HG03432 (cell line): ENCODE data around the gene TEDC1.

Source experiments
- ATAC-seq: cut with Tn5 transposase; IDR thresholded peaks from one replicate; pipeline ENCODE4 v1.9.1; 2021; ENCODE audit warnings: mild to moderate bottlenecking, moderate library complexity; ENCODE audit not compliant: unreplicated experiment

Gene TEDC1, protein sequence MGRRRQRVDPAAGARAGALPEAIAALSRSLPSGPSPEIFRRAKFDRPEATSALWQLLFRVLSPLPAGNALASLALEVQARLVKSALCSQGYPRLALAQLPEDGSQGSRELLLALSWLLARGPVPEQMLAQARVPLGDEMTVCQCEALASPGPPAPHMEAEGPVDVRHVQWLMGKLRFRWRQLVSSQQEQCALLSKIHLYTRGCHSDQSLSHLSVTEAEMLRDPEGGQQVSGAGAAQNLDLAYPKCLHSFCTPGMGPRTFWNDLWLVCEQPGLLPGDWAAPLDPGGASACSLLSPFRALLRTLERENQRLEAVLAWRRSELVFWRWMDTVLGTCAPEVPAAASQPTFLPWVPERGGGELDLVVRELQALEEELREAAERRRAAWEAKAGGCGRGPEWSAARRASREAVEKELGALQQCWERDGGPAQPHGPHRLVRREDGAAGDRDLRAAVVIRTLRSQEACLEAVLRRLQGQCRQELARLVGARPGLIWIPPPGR

DNA sequence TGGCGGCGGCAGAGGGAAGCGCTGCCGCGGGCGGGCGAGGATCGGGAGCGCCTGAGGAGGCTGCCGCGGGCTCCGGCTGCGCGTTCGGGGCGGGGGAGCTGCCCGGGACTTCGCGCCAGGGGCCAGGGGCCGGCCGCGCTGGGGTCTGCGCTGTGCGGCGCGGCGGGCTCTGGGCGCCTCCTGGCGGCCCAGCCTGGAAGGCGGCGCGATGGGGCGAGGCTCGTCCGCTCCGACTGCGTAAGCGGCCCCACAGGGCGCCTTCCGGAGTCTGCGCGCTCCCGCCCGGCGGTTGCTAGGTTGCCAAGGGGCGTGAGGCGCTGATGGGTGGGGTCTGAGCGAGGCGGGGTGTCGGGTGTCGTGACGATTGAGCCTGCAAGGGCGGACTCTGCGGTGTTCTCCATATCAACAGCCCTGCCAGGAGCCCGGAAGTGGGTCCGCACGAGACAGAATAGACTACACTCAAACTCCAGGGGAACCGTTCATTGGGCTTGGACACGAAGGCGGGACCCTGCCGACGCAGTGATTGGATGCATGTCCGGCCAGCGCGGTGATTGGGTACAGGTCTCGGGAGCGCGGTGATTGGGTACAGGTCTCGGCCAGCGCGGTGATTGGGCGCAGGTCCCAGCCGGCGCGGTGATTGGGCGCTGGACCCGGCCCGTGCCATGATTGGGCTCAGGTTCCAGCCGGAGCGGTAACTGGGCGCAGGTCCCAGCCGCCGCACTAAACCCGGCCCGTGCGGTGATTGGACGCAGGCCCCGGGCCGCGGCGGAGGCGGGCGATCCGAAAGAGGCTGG is at the start of gene TEDC1:
Gene TEDC1, plus strand, starts transcription at position 675 of the 794 bp plus-strand sequence. CDS start 130 bp downstream, outside the sequence.
- ATAC-seq, result peak; percentile 64

DNA sequence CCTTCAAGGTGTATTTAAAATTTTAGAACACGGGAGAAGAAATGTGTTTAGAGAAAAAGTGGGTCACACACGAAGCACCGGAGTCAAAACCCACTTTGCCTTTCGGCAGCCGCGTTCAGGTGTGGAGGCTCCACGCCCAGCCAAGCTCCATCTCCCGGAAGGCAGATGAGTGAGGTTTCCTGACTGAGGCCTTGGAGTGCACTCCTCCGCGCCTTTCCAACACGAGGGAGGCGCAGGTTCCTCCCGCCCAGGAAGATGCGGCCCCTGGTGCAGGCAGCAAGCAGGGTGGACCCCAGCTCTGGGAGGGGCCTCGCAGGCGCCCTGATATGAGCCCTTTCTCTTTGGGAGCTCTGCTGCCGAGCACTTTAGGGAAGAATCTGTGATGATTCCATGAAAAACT is 48.9 kb upstream of the TEDC1 start:
- no peak for ATAC-seq

DNA sequence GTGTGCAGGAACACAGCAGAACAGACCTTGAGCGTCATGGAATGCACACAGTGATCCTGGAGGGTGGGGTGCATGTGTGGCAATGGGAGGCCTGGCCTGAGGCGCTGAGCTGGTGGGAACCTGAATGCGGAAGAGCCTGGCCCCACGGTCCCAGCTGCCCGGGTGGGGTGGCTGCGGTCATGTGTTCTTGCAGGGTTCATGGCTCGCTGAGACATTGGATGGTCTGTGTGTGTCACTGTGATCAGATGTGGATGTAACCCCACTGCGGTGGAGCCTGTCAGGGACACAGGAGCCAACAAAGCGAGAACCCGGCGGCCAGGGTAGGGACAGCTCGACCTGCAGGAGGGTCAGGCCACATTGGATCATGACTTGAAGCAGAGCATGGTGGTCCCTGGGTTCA is 48.2 kb upstream of the TEDC1 start:
- ATAC-seq, result no peak

DNA sequence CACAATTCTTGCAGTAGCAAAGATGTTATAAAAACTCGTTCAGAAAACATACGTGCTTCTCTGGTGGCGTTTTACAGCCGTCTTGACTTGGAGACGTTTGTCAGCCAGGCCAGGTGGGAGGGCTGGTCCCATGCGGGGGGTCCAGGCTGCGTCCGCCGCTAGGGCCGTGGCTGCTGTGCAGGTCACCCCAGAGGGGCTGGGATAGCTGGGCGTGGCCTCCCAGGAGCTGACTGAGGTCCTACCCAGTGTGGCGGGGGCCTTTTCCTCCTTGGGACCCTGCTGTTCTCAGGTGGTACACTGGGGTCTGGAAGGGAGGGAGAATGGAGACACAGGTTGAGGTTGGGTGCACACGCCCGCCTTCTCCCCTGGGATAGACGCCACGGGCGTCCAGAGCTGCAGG is 46.2 kb upstream of the TEDC1 start:
- ATAC-seq, result no peak

DNA sequence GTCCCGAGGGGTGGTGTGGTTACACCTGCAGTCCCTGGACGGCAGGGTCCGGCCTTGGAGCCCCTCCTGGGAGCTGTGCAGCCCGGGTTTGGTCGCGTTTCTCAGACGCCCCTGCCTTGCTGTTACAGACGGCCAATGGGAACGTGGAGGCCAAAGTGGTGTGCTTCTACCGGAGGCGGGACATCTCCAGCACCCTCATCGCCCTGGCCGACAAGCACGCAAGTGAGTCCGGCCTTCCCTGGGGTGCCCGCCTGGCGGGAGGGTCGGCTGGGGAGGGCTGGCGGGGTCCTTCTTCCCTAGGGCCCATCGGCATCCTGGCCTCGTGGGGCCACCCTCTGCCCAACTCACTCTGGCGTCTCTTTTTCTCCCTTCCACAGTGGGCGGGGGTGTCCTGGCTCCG is 45.8 kb upstream of the TEDC1 start:
- ATAC-seq, result no peak

DNA sequence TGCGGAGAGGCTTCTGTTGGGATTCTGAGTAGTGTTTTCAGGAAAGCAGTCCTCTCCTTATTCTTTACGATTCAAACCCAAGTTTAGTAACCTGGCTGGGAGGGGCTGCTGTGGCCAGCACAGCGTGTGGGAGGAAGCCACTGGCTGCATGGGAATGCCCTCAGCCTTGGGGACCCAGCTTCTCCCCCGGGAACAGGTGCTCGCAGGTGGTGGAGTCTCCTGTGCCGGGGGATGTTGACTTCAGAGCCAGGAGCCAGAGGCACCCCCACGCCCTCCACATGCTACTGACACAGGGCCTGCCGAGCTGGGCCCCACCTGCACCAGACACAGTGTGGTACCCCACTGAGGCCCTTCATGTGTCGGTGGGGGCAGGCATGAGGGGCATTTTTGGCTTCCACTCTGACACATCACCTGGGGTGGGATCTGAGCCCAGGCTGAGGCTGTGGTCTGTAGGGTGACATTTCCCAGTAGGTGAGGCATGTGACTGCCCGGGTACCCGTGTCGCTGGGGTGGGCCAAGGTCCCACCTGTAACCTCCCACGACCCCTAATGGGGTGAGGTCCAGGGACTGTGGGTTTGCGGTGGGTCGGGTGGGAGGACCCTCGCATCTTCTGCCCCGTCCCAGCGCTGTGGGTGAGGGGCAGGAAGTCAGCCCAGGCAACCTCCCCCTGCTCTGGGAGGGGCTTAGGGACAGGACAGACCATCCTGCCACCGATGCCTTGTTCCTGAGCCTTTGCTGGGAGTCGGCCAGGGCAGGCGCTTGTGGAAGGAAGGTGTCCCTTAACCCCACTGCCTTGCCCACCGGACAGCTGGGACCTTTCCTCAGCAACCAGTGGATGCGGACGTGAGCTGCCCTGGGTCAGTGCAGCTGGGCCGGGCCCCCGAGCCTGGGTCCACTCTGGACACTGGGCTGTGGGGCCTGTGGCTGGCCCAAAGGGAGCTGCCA is 44.9 kb upstream of the TEDC1 start:
- ATAC-seq, result no peak

DNA sequence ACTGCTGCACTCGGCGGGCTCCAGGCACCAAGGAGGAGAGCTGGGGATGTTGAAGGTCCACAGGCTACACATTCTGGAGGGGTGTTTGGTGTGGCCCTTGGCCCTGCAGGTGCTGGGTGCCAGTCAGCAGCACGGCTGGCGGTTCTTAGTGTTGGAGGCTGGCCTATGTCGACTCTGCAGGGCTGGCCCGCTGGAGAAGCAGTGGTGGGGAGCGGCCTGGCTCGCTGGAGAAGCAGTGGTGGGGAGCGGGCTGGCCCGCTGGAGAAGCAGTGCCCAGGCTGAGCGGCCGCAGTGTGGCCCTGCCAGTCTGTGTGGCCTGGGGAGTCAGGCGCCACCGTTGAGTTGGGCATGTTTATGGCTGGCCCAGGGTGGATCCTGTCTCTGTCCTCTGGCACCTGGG is 44.1 kb upstream of the TEDC1 start:
- no peak for ATAC-seq

DNA sequence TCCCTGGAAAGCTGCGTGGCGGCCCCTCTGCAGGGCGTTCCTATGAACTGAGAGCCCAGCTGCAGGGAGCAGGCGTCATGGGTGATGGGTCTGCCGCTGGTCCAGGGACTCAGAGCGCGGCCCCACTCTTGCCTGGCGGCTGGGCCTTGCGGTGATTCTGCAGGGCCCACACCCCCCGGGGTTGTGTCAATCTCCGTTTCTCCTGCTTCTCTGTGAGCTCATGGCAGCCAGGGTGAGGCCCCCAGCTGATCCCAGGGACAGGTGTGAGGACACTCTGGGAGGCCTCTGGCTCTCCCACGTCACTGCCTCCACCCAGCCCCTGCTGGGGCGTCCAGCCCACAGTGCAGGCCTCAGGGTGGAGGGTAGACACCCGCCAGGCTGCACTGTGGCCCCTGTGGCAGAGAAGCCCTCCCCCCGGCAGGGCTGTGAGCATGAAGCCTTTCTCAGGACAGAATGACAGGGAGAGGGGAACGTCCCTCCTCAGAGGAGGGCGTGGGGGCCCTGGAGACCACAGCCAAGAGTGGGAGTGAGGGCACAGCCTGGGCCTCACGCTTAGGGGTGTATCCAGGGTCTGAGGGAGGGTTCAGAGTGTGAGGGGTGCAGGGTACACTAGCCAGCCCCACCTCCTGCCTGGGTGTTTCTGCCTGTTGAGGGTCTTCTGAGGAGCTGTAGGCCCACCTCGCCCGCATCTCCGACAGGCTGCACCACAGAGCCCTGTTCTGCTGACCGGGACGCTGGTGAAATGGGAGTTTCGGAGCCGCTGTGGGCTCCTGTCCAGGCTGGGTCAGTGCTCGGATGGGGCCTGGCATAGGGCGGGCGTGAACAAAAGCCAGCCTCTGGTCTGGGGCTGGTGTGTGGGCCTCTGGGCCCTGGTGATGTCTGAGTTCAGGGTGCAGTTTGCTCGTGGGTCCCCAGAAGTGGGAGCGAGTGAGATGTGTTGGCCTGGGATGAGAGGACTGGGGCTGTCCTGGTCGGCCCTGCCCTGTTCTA is 43.1 kb upstream of the TEDC1 start:
- ATAC-seq, result no peak

DNA sequence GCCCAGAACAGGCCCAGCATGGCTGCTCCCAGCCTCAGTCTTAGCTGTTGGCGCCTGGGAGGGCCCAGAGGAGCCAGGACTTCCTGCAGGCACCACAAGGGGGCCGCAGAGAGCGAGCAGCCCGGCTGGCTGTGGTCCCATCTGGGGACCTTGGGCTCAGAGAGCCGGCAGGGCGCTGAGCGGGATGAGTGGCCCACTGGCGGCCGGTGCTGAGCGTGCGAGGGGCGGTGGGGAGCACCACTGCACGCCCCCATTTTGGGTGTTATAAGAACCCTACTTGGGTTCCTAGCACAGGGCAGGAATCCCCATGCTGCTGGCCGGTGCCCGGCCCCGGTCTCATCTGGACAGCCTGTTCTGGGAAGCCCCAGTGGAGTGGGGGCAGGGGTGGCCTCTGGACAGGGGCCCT is 42.3 kb upstream of the TEDC1 start:
- ATAC-seq, result no peak

DNA sequence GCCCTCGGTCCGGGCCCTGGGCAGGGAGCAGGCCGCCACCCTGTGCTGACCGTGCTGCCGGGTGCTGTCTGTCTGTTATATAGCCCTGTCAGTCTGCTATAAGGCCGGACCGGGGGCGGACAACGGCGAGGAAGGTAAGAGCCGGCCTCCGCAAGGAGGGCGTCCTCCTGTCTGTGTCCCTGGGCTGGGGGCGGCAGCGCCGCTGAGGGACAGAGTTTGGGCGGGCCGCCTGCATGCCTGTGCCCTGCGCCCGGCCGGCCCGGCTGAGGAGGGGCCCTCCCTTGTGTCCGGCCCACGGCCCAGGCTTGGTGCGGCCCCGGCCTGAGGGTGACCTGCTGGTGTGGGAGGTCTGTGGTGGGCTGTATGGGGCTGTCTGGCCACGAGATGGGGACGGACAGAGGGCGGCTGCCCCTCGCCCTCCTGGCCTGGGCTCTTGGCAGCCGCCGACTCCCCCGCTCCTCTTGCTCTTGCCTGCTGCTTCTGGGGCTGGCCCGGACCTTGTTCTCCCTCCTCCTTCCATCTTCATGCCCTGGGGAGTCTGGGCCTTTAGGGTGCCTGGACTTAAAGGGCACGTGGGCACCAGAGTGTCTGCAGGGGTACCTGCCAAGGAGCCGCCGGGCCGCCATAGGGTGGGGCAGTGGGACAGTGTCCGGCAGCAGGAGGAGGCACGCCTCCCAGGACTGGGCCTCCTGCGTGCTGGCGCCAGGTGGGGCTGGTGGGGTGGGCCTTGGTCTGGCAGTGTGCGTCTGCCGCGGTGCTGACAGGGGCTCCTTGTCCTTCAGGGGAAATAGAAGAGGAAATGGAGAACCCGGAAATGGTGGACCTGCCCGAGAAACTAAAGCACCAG is 41.5 kb upstream of the TEDC1 start:
- ATAC-seq, result no peak

DNA sequence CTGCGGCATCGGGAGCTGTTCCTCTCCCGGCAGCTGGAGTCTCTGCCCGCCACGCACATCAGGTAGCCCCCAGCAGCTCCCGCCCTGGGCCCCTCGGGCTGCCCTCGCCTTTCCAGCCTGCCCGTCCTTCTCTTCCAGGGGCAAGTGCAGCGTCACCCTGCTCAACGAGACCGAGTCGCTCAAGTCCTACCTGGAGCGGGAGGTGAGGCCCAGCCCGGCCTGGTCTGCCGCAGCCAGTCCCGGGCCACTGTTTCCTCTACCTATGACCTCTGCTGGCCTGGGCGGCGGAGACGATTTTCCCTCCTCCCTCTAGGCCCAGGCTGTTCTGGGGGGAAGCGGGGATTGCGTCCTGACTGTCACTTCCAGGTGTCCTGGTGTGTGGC is 40.9 kb upstream of the TEDC1 start:
- ATAC-seq, result no peak

DNA sequence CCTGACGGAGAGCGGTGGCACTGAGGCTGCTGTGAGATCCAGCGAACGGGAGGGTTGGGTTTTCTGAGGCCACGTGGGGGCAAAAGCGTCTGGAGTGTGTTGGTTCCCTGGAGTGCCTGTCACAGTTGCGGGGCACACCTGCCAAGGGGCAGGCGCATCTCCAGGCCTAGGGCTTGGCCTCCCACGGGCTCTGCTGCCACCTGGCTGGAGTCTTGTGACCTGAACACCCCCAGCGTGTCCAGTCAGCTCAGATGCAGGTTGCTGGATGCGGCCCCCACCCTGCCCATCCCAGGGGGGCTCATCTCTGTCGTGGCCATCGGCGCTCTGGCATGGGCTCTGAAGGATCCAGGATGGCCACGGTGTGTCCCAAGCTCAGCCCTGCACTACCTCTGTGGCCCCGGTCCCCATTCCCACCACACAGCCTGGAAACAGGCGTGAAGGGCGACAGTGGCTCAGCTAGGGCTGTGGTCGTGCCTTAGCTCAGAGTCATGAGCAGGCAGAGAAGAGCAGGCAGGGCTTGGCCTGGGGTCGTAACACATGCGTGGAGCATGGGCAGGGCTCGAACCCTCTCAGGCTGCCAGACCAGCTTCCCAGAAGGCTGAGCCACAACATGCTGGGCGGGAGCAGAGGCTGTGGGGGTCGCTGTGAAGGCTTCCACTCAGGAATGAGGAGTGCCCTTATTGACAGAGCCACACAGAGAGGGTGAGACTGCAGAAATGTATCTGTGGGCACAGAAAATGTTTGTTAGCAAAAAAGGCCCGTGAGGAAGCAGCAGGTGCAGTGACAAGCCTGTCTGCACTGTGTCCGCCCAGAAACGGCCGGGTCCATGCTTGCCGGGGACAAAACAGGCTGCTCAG is 40.0 kb upstream of the TEDC1 start:
- ATAC-seq, result no peak

DNA sequence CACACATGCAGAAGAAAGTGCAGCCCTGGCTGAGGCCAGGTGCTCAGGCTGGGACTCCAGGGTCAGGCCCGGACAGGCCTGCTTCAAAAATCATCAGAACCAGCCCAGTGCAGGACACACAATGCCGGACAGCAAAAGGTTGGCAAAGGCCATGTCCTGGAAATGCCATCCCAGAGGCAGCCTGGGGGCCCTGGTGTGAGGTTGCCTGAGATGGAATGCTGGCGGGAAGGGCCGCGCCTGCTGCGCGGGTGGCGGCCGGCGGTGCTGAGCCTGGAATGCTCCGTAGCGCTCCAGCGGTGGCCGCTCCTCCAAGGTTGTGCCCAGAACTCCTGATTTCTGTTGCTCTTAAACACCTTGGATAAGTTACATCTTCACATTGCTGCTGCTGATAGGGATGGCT is 38.1 kb upstream of the TEDC1 start:
- ATAC-seq, result no peak

DNA sequence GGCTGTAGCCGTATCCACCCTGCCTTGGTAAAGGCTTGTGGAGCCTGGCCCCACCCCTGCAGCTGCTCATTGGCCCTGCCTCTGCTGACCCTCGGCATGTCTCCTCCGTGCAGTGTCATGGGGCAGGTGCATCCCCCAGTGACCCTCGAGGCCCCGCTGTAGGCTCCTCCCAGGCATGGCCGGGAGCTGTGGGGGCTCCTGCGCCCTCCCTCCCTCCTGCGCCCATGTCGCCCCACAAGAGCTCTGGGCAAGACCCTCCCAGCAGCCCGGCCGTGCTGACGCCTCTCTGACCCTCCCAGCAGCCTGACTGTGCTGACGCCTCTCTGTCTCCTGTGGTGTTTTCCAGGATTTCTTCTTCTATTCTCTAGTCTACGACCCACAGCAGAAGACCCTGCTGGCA is 37.2 kb upstream of the TEDC1 start:
- ATAC-seq, result no peak

DNA sequence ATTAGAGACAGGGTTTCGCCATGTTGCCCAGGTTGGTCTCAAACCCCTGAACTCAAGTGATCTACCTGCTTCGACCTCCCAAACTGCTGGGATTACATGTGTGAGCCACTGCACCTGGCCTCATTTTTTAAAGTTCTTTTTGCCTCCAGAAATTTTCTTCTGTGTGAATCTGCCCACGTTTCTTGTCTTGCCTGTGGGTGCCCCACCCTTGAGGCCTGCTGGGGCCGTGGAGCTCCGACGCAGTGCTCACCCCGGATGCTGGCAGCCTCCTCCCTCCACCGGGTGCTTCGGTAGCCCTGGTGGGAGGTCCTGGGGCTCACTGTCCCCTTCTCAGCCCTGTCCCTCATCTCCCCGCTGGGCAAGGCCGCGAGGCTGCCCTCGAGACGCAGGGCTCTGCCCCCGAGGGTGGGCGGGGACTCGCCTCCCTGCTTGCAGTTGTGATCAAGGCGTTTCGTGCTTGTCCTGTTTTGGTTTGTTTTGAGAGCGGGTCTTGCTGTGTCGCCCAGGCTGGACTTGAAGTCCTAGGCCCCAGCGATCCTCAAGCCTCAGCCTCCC is 35.9 kb upstream of the TEDC1 start:
- no peak for ATAC-seq

DNA sequence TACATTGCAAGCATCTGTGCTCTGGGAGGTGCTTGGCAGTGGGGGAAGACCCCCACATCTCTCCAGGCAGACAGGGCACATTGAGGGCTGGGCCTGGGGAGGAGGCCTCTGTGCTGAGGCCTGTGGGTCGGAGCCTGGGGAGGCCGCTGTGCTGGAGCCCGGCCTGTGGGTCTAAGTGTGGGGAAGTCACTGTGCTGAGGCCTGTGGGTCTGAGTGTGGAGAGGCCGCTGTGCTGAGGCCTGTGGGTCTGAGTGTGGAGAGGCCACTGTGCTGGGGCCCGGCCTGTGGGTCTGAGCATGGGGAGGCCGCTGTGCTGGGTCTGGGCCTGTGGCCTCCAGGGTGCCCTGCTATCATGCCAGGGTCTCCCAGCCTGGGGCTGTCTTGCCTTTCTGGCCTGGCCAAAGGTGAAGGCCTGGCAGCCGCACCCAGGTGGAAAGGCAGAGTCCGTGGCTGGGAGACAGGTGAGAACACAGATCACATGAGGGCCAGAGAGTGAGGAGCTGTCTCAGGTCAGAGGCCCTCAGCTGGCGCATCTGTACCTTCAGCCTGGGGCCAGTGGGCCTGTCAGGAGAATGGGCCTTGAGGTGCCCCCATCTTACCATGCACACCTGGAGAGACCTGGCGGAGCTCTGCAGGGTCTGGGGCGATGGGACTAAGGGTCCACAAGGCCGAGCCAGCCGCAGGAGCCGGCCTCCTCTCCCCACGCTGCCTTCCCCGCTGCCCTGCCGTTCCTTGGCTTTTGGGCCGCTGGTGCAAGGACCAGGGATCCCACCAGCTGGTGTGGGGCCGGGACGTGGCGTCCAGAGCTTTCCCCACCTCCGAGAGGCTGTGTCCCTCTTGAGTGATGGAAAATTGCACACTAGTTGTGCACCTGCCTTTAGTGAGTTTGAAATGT is 35.0 kb upstream of the TEDC1 start:
- ATAC-seq, result no peak
